K562 (cell line): ENCODE results near the gene NVL. TPM values are rescaled to one million over a fixed set of nuclear protein-coding genes. Genes with fewer than 3 reads are reported as not detected.
"Not testable (repeated sequence)": the region's sequence is repeated elsewhere in the genome, so short reads cannot be mapped to it uniquely, and the experiment has no call there.

ENCODE experiments used
- ATAC-seq: fragments of 200-7000 bp; cut with Tn5 transposase; 3 replicates; pipeline ENCODE4 v1.9.1; 2020; ENCODE audit warnings: moderate library complexity
- BruUV-seq: library from RNA; stranded (reverse); fragments of 400-500 nt; replicated peaks from 2 replicates; lab custom pipeline; 2021; lab: Mats Ljungman, UMichigan
- CTCF ChIA-PET: fragments of 300-600 bp; formaldehyde crosslinking; extraction: SDS; loops from one replicate; lab custom pipeline; 2021; ENCODE audit warnings: low intra/inter-chr PET ratio; lab: Yijun Ruan, JAX
- POLR2A ChIA-PET: fragments of 300-600, 350-650 bp; sonication (Branson Sonifier 250); formaldehyde crosslinking; extraction: SDS; loops from one replicate; lab custom pipeline; 2021; ENCODE audit warnings: antibody characterized with exemption, inconsistent platforms; lab: Yijun Ruan, JAX
- DNase-seq, 4 experiments: peaks; one replicate each; pipeline versions ENCODE4 v3.0.0 to v3.0.0-alpha.2; 2011 to 2018; ENCODE audit warnings: low spot score in 3 of 4, mixed read lengths in 3 of 4; ENCODE audit errors: extremely low read depth in 1 of 4
- FAIRE-seq: peaks from 2 replicates; lab custom pipeline; 2011; peaks lifted over from hg19 to GRCh38; lab: Jason Lieb, UNC
- H2AFZ ChIP-seq: 2 replicates; pipeline ENCODE4 v1.6.0; 2011; ENCODE audit warnings: low read depth, low read length, control low read depth, inconsistent platforms
- H3K27ac ChIP-seq: fragments of 200-600 bp; 3 replicates; pipeline ENCODE4 v1.8.0; 2011; ENCODE audit warnings: low read depth, mild to moderate bottlenecking, control low read depth, inconsistent platforms, low read length, moderate library complexity, mixed read lengths; ENCODE audit errors: extremely low read depth
- H3K27me3 ChIP-seq, 2 experiments: fragments of 300-600 bp in 1 of 2; 2 replicates in 1 of 2; 3 replicates in 1 of 2; pipeline versions ENCODE4 v1.6.0 to v1.8.0; 2011; ENCODE audit warnings: inconsistent platforms in 2 of 2, low read length in 2 of 2, mild to moderate bottlenecking in 1 of 2, mixed read lengths in 1 of 2, moderate library complexity in 1 of 2; ENCODE audit not compliant: control insufficient read depth in 2 of 2, insufficient read depth in 2 of 2
- H3K36me3 ChIP-seq: fragments of 300-600 bp; 3 replicates; pipeline ENCODE4 v1.8.0; 2011; ENCODE audit warnings: mild to moderate bottlenecking, low read length, inconsistent platforms; ENCODE audit not compliant: control insufficient read depth, insufficient read depth
- H3K4me1 ChIP-seq, 2 experiments: fragments of 200-600 bp in 1 of 2; replicated peaks in 1 of 2; 2 replicates in 1 of 2; 3 replicates in 1 of 2; pipeline versions ENCODE4 v1.5.1 to v1.8.0; 2011; ENCODE audit warnings: inconsistent platforms in 2 of 2, low read length in 2 of 2, mild to moderate bottlenecking in 1 of 2, mixed read lengths in 1 of 2, moderate library complexity in 1 of 2; ENCODE audit not compliant: control insufficient read depth in 2 of 2, insufficient read depth in 2 of 2
- H3K4me2 ChIP-seq: 2 replicates; pipeline ENCODE4 v1.6.1; 2011; ENCODE audit warnings: low read length, control low read depth, inconsistent platforms, mixed read lengths; ENCODE audit not compliant: insufficient read depth
- H3K4me3 ChIP-seq: fragments of 200-600 bp; sonication (generic), shearing (Covaris generic); 2 replicates; pipeline ENCODE4 v1.5.1; 2016; ENCODE audit warnings: control low read depth, inconsistent platforms
- H3K79me2 ChIP-seq: fragments of 200-600 bp; 3 replicates; pipeline ENCODE4 v1.8.0; 2011; ENCODE audit warnings: low read length, inconsistent platforms; ENCODE audit not compliant: control insufficient read depth, insufficient read depth
- H3K9ac ChIP-seq, 2 experiments: 2 replicates each; pipeline versions ENCODE4 v1.6.0 to v1.6.1; 2011; ENCODE audit warnings: low read depth in 2 of 2, low read length in 2 of 2, control low read depth in 1 of 2, inconsistent platforms in 1 of 2, mild to moderate bottlenecking in 1 of 2, mixed read lengths in 1 of 2; ENCODE audit not compliant: insufficient read depth in 1 of 2
- H3K9me1 ChIP-seq: one replicate; pipeline ENCODE4 v1.6.0; 2011; ENCODE audit warnings: inconsistent platforms, mild to moderate bottlenecking, low read length, moderate library complexity; ENCODE audit not compliant: control insufficient read depth, insufficient read depth
- H3K9me3 ChIP-seq: replicated peaks from 2 replicates; pipeline ENCODE4 v1.5.1; 2011; ENCODE audit warnings: low read depth, low read length, inconsistent platforms; ENCODE audit not compliant: control insufficient read depth, insufficient read depth
- H4K20me1 ChIP-seq: replicated peaks from 2 replicates; pipeline ENCODE4 v1.6.1; 2011; ENCODE audit warnings: low read length, inconsistent platforms, mixed read lengths; ENCODE audit not compliant: control insufficient read depth, insufficient read depth
- PRDM10 ChIP-seq: fragments of 450-650 bp; IDR thresholded peaks from 2 replicates; pipeline ENCODE4 v1.6.1; 2018; ENCODE audit not compliant: partially characterized antibody
- WGBS: fragments of 100-300 bp; shearing (Covaris generic); methylation state at CpG from one replicate; pipeline ENCODE4 v1.1.6; 2016; ENCODE audit warnings: low coverage, mixed read lengths; ENCODE audit not compliant: insufficient coverage; ENCODE audit errors: missing lambda C conversion rate; 5-methylcytosine and 5-hydroxymethylcytosine counted together
- in situ Hi-C: fragments of 300-500 bp; cut with MboI; formaldehyde crosslinking; loops from 4 replicates; pipeline ENCODE4 v1.15.0; 2018; ENCODE audit warnings: inconsistent platforms, mixed read lengths
- intact Hi-C: fragments of 100-400 bp; cut with micrococcal nuclease; formaldehyde crosslinking; loops from 2 replicates; pipeline ENCODE4 v1.14.2; 2022
- polyA plus RNA-seq, 8 experiments: library from polyadenylated mRNA; depleted of rRNA in 4 of 8; stranded (reverse) in 5 of 8; unstranded in 3 of 8; fragments of >200 nt; fragmentation: Nextera tagmentation in 2 of 8; fragmentation: Illumina TruSeq in 1 of 8; extraction: Ambion mirVana in 2 of 8; extraction: Trizol in 1 of 8; gene quantifications; 2 replicates each; pipeline versions ENCODE4 v1.2.1 to v1.2.3, GENCODE V29; 2011 to 2014; ENCODE audit warnings: inconsistent platforms in 1 of 8, missing spikeins in 1 of 8
- total RNA-seq, 7 experiments: library from RNA; depleted of rRNA in 6 of 7; stranded (reverse); fragments of >200 nt in 6 of 7; fragmentation: Illumina TruSeq in 2 of 7; extraction: Trizol in 2 of 7; gene quantifications; 2 replicates each; pipeline versions ENCODE4 v1.2.1 to v1.2.3, GENCODE V29; 2011 to 2021; ENCODE audit warnings: low replicate concordance in 1 of 7
- TF ChIP-seq, protein P1 (sequence below): sonication (generic); formaldehyde crosslinking; IDR thresholded peaks from 2 replicates; pipeline ENCODE4 v1.8.0; 2022; ENCODE audit warnings: mild to moderate bottlenecking, missing genetic modification reagents
- TF ChIP-seq, protein P2 (sequence below): sonication (generic); formaldehyde crosslinking; IDR thresholded peaks from 2 replicates; pipeline ENCODE4 v1.9.0; 2022; ENCODE audit warnings: mild to moderate bottlenecking, missing genetic modification reagents

The NVL gene
- total and polyA plus RNA-seq, 9 of the 15 experiments (the other 6 are each of a cell fraction or from before 2014, with no cell fraction given), result 32.5 to 86.6 (median 62.9) TPM

DNA sequence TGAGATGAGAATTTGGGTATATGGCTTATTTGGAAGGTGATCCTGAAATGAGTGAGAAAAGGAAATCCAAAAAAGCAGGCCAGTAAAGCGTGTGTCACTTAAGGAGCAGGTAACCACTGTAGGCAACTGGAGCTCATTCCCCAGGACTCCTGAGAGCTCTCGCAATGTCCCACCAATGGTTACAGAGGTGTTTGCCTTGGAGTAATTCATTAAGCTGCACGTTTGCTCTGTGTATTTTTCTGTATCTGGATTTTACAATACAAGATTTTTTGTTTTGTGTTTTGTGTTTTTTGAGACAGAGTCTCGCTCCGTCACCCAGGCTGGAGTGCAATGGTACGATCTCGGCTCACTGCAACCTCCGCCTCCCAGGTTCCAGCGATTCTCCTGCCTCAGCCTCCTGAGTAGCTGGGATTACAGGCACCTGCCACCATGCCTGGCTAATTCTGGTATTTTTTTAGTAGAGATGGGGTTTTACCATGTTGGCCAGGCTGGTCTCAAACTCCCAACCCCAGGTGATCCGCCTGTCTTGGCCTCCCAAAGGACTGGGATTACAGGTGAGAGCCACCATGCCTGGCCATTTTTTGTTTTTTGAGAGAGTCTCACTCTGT lies 123.9 kb downstream of the NVL start:
- H3K9me3 ChIP-seq, H3K4me3 ChIP-seq, H4K20me1 ChIP-seq, ATAC-seq, CTCF ChIA-PET, in situ Hi-C loops, H3K27me3 ChIP-seq, H3K9me1 ChIP-seq, BruUV-seq, H3K79me2 ChIP-seq, DNase-seq, H3K36me3 ChIP-seq, intact Hi-C loops: not testable (repeated sequence)
- 67% methylated on average over 6 of the region's 10 CpGs for WGBS
- peaks cover 4 to 13% of the 10 kb centered on the region in 2 experiments; a peak in 4 of 5 replicates for H3K4me1 ChIP-seq
- peak overlapping the region; percentile 79; the same call in 1 of the 2 replicates for H3K4me2 ChIP-seq
- H3K27ac ChIP-seq, result peak overlapping the region; percentile 56; the same call in 2 of the 3 replicates
- POLR2A ChIA-PET, result interaction anchor here (0.8 to 2.1 kb wide), 5 partner anchors 13 to 49 kb away, joined by 3 to 6 read pairs (median 4); partner anchors contain the start of gene DEGS1
- FAIRE-seq, result peak; percentile 6
- H3K9ac ChIP-seq, result 0 out of 4 replicates have a peak overlapping the region, but pooled peaks of 1 of the 2 experiments have one; percentile 31
- peak; percentile 60 for TF ChIP-seq PRDM10
- TF ChIP-seq, protein P1, sequence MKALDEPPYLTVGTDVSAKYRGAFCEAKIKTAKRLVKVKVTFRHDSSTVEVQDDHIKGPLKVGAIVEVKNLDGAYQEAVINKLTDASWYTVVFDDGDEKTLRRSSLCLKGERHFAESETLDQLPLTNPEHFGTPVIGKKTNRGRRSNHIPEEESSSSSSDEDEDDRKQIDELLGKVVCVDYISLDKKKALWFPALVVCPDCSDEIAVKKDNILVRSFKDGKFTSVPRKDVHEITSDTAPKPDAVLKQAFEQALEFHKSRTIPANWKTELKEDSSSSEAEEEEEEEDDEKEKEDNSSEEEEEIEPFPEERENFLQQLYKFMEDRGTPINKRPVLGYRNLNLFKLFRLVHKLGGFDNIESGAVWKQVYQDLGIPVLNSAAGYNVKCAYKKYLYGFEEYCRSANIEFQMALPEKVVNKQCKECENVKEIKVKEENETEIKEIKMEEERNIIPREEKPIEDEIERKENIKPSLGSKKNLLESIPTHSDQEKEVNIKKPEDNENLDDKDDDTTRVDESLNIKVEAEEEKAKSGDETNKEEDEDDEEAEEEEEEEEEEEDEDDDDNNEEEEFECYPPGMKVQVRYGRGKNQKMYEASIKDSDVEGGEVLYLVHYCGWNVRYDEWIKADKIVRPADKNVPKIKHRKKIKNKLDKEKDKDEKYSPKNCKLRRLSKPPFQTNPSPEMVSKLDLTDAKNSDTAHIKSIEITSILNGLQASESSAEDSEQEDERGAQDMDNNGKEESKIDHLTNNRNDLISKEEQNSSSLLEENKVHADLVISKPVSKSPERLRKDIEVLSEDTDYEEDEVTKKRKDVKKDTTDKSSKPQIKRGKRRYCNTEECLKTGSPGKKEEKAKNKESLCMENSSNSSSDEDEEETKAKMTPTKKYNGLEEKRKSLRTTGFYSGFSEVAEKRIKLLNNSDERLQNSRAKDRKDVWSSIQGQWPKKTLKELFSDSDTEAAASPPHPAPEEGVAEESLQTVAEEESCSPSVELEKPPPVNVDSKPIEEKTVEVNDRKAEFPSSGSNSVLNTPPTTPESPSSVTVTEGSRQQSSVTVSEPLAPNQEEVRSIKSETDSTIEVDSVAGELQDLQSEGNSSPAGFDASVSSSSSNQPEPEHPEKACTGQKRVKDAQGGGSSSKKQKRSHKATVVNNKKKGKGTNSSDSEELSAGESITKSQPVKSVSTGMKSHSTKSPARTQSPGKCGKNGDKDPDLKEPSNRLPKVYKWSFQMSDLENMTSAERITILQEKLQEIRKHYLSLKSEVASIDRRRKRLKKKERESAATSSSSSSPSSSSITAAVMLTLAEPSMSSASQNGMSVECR (CRISPR knock-in tag), result 0 out of 2 replicates have a peak, but pooled peaks have one; percentile 32
- TF ChIP-seq, protein P2, sequence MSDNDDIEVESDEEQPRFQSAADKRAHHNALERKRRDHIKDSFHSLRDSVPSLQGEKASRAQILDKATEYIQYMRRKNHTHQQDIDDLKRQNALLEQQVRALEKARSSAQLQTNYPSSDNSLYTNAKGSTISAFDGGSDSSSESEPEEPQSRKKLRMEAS (CRISPR knock-in tag), result 0 out of 2 replicates have a peak, but pooled peaks have one; percentile 16
- peak overlapping the region; percentile 81 for H2AFZ ChIP-seq
